Fibroblast of gingiva (primary cell): ENCODE data around the gene RAB43.

Source experiments
- DNase-seq: peaks from one replicate; pipeline ENCODE4 v3.0.0-alpha.2; 2011; ENCODE audit warnings: low read depth

RAB43 gene

DNA sequence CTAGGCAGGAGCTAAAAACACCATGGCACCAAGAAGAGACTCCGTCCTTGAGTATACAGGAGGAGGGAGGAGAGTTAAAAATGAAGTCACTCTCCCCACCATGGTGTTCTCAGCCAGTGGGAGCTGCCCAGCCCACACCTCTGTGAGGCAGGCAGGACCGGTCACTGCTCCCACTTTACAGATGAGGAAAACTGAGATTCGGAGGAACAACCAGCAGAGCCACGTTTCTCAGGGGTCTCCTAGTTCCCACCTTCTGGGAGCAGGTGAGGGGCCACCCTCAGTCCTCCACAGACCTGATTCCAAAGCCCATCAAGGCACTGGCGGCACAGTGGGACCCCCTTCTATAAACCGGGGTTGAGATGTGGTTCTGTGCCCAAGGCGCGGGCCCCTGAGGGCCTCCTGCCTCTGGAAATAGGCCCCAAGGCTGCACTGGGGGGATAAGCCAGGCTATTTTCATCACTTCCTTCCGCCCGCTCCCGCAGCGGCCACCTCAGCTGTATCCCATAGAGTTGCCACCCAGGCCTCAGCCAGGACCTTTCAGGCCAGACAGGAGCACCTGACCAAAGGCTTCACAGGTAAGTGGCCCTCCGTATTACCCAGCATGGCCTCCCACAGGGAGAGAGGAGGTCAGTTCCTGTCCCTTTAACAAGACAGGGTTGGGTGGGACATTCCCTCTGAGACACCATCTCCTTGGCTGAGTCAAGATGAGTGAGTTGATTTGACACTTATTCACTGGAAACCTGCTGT lies 61.2 kb downstream of the RAB43 start, which contains the start of gene GP9:
TSS of gene GP9 (plus strand) at position 504 of the 747 bp plus-strand sequence. CDS start 961 bp downstream, outside the sequence.
- no peak for DNase-seq

DNA sequence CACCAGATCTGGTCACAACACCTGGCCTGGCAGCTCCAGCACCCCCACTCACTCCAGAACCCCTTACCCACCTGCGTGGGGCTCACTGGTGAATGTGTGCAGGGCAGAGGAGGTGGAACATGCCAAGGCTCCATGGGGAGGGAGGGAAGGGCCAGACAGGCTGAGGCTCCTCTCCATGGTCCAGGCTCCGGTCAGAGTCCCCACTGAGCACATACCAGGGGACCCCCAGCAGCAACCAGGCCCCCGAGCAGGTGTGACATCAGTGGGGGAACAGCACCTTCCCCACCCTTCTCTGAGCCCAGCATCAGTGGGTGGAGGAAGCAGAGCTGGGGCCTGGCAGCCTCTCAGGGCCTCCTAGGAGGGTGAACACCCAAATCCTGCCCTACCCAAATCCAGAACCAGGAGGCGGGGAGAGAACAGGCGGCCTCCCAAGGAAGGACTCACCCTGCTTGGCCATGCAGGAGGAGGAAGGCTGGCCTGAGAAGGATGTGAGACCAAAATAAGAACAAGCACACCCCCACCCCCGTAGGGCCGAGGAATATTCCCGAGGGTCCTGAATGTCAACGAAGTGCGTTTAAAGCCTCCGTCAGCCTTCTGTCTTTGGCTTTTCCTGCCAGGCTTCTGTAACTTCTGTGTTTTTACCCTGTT lies 62.2 kb downstream of the RAB43 start:
- DNase-seq, result no peak

DNA sequence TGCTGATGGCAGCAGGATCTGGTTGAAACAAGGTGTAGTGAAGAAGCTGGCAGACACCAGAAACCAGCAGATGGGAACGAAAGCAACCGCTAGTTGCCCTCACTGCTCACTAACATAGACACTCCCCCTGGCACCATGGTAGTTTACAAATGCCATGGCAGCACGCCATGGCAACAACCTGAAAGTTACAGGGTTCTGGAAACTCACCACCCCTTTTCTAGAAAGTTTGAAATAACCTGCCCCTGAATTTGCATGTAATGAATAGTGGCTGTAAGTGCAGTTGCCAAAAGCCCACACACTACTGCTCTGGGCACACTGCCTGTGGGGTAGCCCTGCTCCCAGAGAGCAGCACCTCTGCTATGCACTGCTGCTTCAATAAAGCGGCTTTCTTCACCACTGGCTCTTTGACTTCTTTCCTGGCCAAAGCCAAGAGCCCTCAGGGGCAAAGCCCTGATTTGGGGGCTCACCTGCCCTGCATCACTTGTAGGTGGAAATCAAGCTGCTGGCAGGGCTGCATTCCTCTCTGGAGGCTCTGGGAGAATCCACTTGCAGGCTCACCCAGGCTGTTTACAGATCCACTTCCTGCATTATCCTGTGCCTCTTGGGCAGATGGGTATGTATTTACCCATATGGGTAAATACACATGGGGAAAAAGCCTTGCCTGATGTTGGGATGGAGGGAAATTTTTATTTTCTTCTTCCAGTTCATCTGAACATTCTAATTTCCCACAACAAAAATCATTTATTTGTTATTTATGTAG lies 63.0 kb downstream of the RAB43 start:
- DNase-seq, result no peak

DNA sequence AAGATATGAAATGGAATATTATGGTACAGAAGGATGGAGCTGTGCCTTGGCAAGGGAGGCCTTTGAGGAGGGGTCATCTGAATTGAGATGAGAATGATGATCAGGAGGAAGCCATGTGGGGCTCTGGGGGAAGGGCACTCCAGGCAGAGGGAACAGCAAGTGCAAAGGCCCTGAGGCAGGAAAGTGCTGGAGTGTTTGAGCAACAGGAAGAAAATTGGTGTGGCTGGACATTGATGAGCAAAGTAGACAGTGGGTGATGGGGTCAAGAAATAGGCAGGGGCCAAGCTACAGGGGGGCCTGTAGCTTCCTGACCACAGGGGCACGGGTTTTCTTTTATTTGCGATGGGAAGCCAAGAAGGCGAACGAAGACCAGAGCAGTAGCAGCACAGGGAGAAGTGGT lies 64.4 kb downstream of the RAB43 start:
- DNase-seq, result no peak

DNA sequence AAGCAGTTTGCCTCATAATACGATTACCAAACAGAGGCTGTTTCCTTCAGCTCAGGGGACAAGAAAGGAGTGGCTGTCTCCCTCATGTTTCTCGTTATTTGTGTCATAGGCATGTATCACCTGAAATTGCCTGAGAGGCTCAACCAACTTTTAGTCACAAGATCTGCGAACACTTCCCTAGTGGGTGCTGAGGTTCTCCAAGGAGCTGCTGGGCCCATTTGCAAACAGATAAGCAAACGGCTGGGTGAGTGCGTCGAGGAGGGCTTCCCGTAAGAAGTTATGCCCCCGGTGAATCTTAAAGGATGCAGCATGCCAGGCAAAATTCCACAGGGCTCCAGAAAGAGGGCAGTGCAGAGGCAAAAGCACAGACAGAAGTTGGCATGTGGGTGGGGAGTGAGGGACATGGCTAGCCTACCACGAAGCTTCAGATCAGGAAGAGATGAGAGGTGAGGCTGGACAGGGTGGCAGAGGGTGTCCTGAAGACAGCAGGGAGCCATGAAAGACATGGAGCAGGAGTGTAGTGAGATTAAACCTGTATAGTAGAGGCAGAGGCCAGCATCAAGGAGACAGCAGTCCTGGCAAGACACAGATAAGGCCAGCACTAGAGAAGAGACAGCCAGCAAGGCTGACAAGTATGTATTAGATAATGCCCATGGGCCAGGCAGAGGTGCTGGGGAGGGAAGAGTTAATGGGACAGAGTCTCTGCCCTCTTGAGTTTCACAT lies 65.0 kb downstream of the RAB43 start:
- no peak for DNase-seq

DNA sequence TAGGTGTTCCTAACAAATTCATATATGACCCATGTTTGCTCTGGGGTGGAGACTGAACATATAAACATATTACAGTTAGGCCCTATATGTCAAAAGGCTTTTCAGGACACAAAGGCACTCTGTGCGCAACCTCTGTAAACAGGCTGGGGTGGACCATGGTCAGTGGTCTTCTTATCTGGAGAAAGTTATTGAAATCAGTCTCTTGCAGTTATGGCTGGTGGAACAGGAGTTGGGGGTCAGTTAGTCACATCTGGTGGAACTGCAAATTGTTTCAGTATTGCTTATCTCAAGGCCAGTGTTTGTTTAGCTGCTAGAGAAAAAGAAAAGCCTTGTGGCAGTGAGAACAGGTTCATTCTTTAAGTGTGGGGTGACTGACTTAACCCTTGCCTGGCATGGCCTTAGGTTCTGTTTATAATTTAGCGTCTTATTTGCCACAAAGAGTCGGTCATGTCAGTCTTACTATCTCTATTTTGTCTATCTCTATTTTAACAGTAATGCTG lies 66.9 kb downstream of the RAB43 start:
- DNase-seq, result no peak

DNA sequence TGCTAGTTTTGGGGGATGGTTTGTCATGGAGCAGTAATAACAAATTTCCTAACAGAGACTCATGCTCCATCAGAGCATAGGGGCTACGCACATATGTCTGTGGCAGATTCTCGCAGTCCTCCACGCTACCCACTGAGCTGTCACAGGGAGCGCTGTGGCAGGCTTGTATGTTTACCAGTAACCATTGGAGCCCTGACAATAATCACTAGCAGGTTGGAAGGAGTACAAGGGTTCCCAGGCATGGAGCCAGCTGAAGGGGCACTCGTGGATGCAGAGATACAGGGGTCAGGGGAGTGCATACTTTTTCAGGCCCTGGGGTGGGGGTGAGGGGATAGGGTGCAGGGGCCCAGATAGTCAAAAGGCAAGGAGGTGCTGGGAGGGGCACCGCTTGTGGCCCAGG lies 68.9 kb downstream of the RAB43 start:
- DNase-seq, result no peak

DNA sequence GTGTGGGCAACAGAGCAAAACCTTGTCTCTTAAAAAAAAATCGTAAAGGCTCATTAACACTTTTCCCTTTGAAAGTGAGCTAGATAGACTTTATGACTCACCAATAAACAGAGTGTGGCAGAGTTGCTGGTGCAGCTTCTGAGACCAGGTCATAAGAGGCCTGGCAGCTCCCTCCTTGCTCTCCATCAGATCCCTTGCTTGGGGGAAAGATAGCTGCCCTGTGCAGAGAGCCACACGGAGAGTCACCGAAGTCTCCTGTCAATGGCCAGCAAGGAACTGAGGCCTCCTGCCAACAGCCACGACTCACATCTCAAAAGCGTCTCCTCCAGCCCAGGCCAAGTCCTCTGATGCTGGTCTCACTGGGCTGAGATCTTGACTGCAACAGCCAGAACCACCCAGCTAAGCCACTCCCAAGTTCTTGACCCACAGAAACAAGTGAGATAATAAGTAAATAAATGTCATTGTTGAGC lies 69.7 kb downstream of the RAB43 start:
- no peak for DNase-seq

DNA sequence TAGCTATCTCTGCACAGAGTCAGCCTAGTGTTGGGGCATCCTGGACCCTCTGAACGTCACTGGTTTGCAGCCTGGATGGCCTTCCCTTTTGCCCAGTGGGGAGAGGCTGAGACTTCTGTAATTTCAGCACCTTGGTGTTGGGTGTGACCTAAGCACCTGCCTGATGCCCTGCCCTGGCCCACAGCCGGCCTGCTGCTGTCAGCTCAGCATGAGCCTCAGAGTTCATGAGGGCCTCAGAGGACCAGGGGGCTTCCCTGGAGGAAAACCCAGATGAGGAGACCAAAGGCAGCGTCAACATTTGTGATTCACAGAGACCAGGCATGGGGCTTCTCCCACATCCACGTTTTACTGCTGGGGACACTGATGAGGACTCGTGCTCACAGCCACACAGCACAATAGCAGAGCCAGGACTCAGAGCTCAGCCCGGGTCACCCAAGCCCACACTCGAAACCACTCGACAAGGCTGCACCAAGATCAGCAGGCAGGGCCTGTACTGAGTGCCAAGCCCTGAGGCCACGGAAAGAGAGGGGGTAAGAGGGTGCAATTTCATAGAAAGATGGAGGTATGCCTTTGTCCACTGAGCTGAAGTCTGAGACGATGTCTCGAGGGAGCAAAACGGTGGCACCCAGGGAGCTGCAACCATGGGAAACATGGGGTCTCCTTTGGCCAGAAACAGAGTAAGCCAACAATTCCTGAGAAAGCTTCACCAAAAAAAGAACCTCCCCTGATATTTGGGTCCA lies 70.9 kb downstream of the RAB43 start:
- DNase-seq, result no peak

DNA sequence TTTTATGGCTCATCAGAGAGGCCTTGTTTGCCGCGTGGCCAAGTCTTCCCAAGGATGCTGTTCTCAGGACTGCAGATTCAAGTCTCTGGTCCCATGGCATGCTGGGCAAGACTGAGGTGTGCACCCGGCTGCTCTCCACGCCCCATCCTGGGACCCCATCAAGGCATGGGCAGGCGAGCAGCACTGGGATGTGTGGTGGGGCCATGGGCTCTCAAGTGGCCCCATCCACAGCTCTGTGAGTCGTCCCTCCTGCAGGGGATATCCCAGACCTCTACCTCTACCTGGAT lies 74.1 kb downstream of the RAB43 start:
- no peak for DNase-seq

DNA sequence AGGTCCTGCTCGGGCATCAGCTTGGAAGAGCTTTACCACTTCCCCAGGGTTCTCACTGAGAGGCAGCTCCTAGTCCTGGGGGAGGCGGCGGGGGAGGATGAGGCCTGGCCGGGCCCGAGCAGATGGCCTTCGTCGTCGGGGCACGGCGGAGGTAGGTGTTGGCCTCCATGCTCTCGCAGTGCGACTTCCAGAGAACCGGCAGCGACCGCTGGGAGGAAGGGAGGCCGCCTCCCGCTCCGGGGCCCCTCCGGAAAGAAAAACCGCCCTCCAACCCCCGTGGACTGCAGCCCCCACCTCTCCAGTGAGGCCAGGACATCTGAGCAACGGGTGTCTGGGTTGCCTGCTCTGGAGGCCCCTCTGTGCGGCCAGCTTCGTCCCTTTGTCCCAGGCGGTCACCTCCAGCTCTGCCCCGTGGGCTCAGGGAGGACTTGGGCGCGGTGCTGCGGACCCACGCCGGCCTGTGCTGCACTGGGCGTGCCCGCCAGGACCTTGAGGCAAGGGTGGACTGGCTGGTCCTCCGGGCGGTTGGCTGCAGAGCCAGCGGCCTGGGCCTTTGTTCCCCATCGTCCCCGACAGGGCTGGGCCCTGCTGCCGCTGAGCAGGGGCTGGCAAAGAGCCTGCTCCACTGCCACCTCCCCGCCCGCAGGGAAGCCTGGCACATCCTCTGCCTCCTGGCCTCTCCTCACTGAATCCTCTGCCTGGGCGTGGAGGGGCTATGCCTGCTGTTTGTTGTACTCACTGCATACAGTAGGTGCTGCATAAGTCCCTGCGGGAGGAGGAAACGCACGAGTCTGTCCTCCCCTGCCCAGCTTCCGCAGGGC lies 74.7 kb downstream of the RAB43 start:
- no peak for DNase-seq

DNA sequence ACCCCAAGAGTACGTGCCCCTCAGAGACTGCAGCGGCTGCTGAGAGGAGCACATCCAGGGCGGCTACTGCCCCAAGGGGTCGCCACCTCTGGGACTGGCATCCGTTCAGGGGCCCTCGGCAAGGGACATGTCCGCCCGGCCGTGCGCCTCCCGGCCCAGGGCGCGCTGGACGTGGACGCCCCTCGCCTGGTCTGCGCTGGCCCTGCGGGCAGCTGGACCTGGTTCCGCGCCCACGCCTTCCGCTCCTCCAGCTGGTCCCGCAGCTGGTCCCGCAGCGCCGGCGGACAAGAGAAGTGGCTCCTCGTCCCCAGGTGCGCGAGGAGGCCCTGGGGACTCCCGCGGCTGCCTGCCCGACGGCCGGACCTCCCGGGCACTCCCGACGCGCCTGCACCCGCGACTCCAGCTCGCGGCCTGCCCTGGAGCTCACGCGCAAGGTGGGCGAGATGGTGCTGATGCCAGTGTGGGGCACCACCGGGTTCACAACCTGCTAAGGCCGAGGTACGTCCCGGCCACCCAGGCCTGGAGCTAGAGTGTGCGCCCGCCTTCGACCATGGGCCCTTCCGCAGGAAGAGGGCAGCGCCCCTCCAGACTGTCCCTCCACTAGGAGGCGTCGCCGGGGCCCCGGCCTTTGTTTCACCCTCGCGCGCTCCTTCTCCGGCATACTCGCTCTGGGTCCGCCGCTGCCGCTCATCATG lies 75.4 kb downstream of the RAB43 start:
- DNase-seq, result no peak

DNA sequence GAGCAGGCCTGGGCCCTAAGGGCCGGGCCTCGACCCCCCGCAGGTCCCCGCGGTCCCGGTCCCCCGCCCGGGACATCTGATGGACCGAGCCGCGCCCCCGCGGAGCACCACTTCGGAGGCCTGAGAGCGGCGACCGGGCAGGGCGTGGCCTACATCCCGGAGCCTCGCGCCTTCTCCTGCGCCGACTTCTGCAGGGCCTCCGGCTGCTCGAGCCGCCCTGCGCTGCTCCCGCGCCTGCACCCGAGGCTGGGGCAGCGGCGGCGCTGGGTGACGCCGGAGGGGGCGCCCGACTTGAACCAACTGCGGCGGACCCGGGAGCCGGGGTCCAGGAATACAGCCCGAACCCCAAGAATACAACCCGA lies 75.9 kb downstream of the RAB43 start:
- DNase-seq, result no peak

DNA sequence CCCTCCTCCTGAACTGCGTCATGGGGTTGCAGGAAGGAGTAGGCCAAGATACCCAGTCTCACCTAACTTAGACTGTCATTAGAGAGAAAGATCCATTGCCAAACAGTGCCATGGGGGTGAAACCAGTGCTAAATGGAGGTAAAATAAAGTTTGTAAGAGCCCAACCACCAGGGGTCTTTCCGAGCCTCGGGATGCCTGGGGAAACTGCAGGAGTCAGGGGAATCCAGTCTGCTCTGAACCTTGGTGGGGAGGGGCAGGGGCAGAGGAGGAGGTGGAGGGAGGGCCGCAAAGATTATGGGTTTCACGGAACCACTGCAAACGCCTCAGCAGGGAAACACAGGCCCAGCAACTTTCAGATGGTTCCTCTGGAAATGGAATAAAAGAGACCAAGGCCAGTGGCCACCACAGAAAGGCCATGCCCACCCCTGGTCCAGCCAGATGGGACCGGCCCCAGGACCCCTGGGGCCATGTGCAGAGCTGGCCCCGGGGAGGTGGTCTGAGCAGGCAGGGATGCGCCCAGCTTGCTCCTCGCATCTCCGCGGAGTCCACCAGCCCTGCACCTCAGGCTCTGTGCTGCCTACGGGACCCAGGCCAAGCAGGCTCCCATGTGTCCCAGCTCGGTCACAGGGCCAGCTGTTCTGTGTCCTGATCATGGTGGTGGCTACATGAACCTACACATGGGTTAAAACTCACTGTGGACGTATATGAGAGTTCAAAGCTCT lies 80.9 kb downstream of the RAB43 start:
- no peak for DNase-seq

DNA sequence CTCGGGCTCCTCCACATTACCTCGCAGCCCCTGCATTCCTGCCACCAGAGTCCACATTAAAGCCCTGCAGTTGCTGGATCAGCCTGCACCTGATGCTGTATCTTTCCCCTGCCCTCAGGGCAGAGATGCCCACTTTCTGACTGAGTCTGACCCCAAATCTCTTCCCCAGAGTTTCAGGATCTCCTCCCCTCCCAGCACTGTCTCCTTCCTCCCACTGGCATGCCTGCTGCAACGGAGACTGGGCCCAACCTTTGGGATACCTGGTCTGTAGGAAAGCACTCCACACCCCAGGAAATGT lies 81.6 kb downstream of the RAB43 start:
- no peak for DNase-seq

DNA sequence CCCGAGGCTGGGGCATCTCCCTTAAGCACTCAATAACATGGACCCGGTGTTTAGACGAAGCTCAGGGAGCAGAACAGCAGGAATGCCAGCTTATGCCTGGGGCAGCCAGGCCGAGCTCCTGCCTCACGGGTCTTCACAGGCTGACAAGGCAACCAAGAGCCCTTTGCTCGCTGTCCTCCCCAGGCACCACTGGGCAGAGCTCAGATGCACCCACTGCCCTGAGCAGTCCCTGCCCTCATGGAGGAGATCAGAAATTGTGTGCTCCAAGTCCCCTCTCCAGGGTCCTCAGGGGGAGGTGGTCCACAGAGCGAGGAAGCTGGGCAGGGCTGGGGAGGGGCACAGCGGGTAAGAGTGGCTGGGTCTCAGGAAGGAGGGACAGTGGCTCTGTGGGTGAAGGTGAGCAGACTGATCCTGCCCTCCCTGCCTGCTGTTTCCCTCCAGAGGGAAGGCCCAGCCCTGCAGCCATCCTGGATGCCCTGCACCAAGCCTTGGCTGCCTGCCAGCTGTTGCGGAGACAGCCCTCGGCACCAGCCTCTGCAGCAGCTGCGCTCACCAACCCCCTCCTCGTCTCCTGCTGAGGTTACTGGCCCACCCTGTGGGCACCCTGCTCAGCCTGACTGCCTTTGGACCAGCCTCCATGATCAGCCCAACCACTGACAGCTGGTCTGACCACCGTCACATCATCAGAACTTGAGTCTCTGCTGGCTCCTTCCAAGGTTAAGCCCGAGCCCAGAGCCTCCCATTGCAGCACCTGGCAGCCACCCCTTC lies 82.1 kb downstream of the RAB43 start:
- no peak for DNase-seq

DNA sequence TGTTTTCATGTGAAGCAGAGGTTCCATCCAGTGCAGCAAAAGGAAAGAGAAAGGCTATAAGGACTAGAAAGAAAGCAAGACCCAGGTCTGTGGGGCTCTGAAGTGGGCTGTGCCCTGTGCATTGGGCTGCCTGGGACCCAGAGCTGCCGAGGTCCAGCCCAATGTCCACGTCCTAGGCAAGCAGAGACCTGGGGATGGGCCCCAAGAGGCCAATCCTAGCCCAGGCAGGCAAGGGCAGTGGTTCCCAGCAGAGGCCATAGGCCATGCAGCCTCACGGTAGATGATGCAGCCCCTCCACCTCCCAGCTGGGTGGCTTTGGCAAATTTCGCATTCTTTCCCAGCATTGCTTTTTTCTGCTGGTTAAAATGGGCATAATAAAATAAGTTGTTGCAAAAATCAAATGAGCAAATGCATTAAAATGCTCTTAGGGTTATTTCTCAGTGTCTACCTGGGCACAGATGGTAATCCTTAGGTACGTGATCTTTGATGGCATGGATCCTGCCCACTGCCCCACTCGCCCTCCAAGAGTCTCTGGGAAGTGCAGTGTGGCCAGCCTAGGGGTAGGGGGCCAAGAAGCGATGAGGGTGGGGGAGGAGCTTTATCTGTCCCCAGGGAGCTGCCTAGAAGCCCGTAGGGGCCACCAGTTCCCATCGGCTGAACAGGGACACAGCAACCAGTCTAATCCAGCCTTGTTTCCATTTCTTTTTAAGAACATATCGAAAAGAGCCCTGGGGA lies 83.3 kb downstream of the RAB43 start:
- DNase-seq, result no peak
